ENCODE measurements around the gene HTR2B.

HTR2B gene

DNA sequence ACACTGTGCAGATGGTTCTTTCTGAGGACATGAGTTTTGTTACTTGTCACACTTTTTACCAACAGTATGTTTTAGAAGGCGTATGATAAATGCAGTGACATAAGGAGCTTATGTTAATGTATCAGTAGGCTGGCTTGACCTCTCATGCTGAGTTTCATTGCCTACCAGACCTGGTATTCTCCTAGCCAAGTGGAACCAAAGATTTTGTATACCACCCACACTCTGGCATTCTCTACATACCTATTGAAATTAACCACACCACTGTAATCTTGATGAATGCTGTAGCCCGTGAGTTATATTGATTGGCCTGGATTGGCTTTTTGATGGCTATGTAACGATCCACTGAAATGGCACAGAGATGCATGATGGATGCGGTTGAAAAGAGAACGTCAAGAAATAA is 11.4 kb downstream of the HTR2B start:
- H3K4me3 ChIP-seq (ENCODE audit: severe bottlenecking): no peak overlapping the region
- peaks cover 4% of the 10 kb centered on the region for H3K4me1 ChIP-seq (ENCODE audit: insufficient read depth, poor library complexity, severe bottlenecking)
- H3K9me3 ChIP-seq (ENCODE audit: severe bottlenecking): no peaks in the 10 kb centered on the region
- H3K36me3 ChIP-seq (ENCODE audit: low read depth): peaks cover 31% of the 10 kb centered on the region
- TF ChIP-seq, protein P1, sequence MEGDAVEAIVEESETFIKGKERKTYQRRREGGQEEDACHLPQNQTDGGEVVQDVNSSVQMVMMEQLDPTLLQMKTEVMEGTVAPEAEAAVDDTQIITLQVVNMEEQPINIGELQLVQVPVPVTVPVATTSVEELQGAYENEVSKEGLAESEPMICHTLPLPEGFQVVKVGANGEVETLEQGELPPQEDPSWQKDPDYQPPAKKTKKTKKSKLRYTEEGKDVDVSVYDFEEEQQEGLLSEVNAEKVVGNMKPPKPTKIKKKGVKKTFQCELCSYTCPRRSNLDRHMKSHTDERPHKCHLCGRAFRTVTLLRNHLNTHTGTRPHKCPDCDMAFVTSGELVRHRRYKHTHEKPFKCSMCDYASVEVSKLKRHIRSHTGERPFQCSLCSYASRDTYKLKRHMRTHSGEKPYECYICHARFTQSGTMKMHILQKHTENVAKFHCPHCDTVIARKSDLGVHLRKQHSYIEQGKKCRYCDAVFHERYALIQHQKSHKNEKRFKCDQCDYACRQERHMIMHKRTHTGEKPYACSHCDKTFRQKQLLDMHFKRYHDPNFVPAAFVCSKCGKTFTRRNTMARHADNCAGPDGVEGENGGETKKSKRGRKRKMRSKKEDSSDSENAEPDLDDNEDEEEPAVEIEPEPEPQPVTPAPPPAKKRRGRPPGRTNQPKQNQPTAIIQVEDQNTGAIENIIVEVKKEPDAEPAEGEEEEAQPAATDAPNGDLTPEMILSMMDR (IDR thresholded peaks at IDR 0.05; ENCODE audit: poor library complexity, severe bottlenecking): no peak
- no peaks in the 10 kb centered on the region for H3K27me3 ChIP-seq (ENCODE audit: insufficient read depth, poor library complexity, severe bottlenecking)
- DNase-seq (ENCODE audit: low spot score) (no peak), ATAC-seq (ENCODE audit: low read depth) (no peak)
- no peak overlapping the region for H3K27ac ChIP-seq (ENCODE audit: poor library complexity, severe bottlenecking)

DNA sequence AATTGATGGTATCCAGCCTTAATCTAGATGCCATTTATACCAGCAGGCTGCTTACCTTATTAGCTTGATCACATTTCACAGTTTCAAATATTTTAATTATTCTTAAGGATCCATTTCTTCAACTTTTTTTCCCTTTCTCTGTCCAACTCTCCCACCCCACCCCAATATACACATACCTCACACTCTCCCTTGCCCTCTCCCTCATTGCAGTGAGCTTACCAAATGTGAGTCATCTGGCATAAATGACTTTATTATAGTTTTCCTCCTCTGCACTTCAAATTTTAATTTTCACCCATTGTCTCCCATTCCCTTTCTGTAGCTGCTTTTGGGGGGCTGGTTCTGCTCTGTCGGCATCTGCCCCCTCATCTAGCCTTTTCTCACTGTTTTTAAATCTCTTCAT is 12.9 kb downstream of the HTR2B start:
- peaks cover 4% of the 10 kb centered on the region for H3K4me1 ChIP-seq (ENCODE audit: insufficient read depth, poor library complexity, severe bottlenecking)
- no peak overlapping the region for H3K4me3 ChIP-seq (ENCODE audit: severe bottlenecking)
- H3K27ac ChIP-seq (ENCODE audit: poor library complexity, severe bottlenecking): no peak overlapping the region
- H3K27me3 ChIP-seq (ENCODE audit: insufficient read depth, poor library complexity, severe bottlenecking): no peaks in the 10 kb centered on the region
- no peak for DNase-seq (ENCODE audit: low spot score)
- H3K36me3 ChIP-seq (ENCODE audit: low read depth): peaks cover 41% of the 10 kb centered on the region
- TF ChIP-seq, protein P1 (IDR thresholded peaks at IDR 0.05; ENCODE audit: poor library complexity, severe bottlenecking): no peak
- ATAC-seq (ENCODE audit: low read depth): no peak
- H3K9me3 ChIP-seq (ENCODE audit: severe bottlenecking): no peaks in the 10 kb centered on the region

- ATAC-seq (ENCODE audit: low read depth): no peak
- H3K27ac ChIP-seq (ENCODE audit: poor library complexity, severe bottlenecking): no peak overlapping the region
- no peak overlapping the region for H3K4me3 ChIP-seq (ENCODE audit: severe bottlenecking)
- DNase-seq (ENCODE audit: low spot score): no peak
- TF ChIP-seq, protein P1 (IDR thresholded peaks at IDR 0.05; ENCODE audit: poor library complexity, severe bottlenecking): no peak
- no peaks in the 10 kb centered on the region for H3K27me3 ChIP-seq (ENCODE audit: insufficient read depth, poor library complexity, severe bottlenecking)
- H3K36me3 ChIP-seq (ENCODE audit: low read depth): peaks cover 48% of the 10 kb centered on the region
- H3K4me1 ChIP-seq (ENCODE audit: insufficient read depth, poor library complexity, severe bottlenecking): peaks cover 2% of the 10 kb centered on the region
- no peaks in the 10 kb centered on the region for H3K9me3 ChIP-seq (ENCODE audit: severe bottlenecking)
These were observed 14.3 kb downstream of the HTR2B start for GRCh38 chr2:231110551-231110950.

DNA sequence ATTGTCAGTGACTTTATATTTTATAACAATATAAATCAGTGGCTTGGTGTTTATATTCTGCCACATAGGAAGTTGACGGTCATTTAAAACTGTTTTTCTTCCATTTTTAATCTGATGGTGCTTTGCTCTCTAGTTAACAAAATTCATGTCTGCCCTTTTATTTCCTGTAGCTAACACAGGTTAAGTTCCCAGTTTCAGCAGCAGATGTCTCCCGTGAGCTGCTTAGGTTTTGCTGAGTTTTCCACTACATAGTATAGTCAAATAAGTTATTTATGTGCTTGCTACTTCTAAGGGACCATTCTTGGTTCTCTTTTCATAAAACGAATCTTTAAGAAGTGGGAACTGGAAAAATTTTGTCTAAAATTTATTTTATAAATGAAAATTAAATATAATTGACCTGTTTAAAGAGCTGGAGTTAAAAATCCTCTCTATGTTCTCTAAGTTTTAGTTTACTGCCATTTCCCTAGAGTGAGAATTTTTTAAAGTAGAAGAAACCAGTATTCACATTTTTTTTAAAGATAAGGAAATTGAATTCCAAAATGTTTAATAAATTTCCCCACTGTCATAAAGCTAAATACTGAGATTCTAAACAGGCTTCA is 20.6 kb downstream of the HTR2B start:
- peak; percentile 67; the same call in 2 of the 3 replicates for ATAC-seq (ENCODE audit: low read depth)
- H3K9me3 ChIP-seq (ENCODE audit: severe bottlenecking): no peaks in the 10 kb centered on the region
- H3K27me3 ChIP-seq (ENCODE audit: insufficient read depth, poor library complexity, severe bottlenecking): no peaks in the 10 kb centered on the region

DNA sequence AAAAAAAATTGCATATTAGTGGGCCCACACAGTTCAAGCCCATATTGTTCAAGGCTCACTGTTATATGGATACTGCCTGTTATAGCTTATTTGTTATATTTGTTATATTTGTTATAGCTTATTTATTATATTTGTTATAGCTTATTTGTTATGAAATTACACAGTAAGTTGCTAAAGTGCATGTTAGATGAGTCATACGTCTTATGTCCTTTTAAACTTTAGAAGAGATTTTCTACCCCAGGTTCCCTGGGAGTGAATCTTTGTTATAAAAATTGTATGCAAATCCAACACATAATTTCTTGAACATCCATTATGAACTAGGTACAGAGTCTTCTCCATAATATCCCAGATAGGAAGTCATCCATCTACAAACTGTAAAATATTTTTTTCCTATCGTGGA is 22.1 kb downstream of the HTR2B start:
- TF ChIP-seq, protein P1 (IDR thresholded peaks at IDR 0.05; ENCODE audit: poor library complexity, severe bottlenecking): no peak
- Histone ChIP-seq H3K27me3 (ENCODE audit: insufficient read depth, poor library complexity, severe bottlenecking) (no peaks in the 10 kb centered on the region), H3K9me3 (ENCODE audit: severe bottlenecking) (no peaks in the 10 kb centered on the region), H3K36me3 (ENCODE audit: low read depth) (peaks cover 36% of the 10 kb centered on the region), H3K27ac (ENCODE audit: poor library complexity, severe bottlenecking) (no peak overlapping the region), H3K4me1 (ENCODE audit: insufficient read depth, poor library complexity, severe bottlenecking) (no peaks in the 10 kb centered on the region), H3K4me3 (ENCODE audit: severe bottlenecking) (no peak overlapping the region)
- DNase-seq (ENCODE audit: low spot score) (no peak), ATAC-seq (ENCODE audit: low read depth) (no peak)

More for the DNA sequence above, 20.6 kb downstream of the HTR2B start:
- no peak for DNase-seq (ENCODE audit: low spot score)
- Histone ChIP-seq H3K4me3 (ENCODE audit: severe bottlenecking) (no peak overlapping the region), H3K4me1 (ENCODE audit: insufficient read depth, poor library complexity, severe bottlenecking) (no peaks in the 10 kb centered on the region), H3K27ac (ENCODE audit: poor library complexity, severe bottlenecking) (no peak overlapping the region), H3K36me3 (ENCODE audit: low read depth) (peaks cover 49% of the 10 kb centered on the region)
- TF ChIP-seq, protein P1 (IDR thresholded peaks at IDR 0.05; ENCODE audit: poor library complexity, severe bottlenecking): peak; percentile 89

Data from RWPE2 (cell line).